Measurements from ENCODE around the gene OST4.

Gene OST4

DNA sequence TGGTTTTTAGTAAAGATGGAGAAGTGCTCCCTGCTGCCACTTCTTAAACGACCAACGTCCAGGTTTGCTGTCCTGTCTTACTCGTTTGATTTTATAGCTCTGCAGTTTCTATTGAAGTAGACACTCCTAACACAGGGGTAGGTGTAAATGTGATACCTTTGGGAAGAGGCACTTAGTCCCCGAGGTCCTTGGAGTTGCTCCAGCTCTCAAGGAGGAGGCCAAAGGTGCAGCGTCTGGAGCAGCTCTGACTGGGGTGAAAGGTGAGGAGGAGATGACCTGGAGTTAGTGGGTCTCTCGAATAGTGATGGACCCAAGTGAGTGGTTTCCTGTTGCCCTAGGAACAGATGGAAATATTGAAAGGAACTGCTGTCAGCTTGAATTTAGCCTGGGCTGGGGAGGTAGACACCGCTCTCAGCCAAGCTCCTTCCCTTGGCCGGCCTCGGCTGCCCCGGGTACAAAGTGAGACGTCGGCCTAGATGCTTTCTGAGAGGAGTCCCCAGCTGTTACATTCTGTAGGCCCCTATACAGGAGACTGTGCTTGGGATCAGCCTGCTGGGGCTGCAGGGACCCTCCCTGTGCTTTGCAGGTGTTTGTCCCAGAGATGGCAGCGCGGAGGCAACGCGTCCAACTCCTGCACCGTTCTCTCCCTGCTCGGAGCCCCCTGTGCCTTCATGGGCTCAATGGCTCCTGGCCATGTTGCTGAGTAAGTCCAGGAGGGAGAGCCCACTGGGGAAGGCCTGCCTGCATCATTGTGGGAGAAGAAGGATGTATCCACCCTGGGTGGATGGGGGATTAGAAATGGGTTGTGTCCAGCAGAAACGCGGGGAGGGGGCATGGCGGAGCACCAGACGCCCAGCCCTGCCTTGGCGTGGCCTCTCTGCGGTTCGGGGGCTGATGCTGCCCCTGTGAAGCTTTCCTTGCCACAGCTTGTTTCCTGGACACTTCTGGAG, 20.6 kb upstream of the OST4 start:
- no peak for TF ChIP-seq CTCF (IDR thresholded peaks at IDR 0.05; ENCODE audit: low read depth, low read length, missing control alignments)
- no peak for DNase-seq (ENCODE audit: low read depth)
- no peak overlapping the region for H3K4me3 ChIP-seq (ENCODE audit: low read depth, low read length)

GRCh38 chr2:27089111-27089954, 17.9 kb upstream of the OST4 start:
- TF ChIP-seq CTCF (IDR thresholded peaks at IDR 0.05; ENCODE audit: low read depth, low read length, missing control alignments), result no peak
- DNase-seq (ENCODE audit: low read depth), result no peak
- no peak overlapping the region for H3K4me3 ChIP-seq (ENCODE audit: low read depth, low read length)

DNA sequence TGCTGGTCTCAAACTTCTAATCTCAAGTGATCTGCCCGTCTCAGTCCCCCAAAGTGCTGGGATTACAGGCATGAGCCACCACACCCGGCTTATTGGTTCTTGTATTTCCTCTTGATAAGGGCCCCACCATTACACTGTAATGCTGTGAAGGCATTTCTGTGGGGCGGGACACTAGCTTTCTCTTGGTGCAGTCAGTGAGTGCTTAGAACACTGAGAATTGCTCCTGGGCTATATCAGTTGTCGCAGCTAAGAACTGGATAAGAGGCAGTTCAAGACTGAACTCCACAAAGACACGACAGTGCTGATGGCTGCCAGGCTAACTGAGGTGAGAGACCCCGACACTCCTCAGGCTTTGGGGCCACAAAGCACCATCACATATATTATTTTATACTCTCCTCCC, 17.2 kb upstream of the OST4 start:
- no peak for TF ChIP-seq CTCF (IDR thresholded peaks at IDR 0.05; ENCODE audit: low read depth, low read length, missing control alignments)
- no peak overlapping the region for H3K4me3 ChIP-seq (ENCODE audit: low read depth, low read length)
- no peak for DNase-seq (ENCODE audit: low read depth)

DNA sequence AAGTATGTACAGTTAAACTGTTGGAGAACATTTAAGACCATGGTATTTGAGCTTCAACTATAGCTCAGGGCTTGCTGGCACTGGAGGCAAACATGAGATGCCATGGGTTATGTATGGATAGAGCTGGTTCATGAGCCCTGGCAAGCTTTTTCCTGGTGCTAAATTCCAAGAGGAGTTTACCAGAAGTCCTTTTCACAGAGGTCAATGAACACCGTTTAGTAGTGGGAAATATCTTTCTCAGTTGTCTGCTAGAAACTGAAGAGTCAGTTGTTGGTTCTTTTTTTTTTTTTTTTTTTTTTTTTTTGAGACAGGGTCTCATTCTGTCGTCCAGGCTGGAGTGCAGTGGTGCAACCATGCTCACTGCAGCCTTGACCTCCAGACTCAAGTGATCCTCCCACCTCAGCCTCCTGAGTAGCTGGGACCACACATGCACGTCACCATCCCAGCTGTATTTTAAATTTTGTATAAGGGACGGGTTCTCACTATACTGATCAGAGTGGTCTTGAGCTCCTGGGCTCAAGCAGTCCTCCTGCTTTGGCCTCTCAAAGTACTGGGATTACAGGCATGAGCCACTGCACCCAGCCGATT, 16.5 kb upstream of the OST4 start:
- no peak overlapping the region for H3K4me3 ChIP-seq (ENCODE audit: low read depth, low read length)

GRCh38 chr2:27086724-27087593, 15.5 kb upstream of the OST4 start, which contains the start of gene KHK:
Gene KHK (plus strand): TSS chr2:27086772. CDS start chr2:27087260, 488 bp downstream.
- H3K4me3 ChIP-seq (ENCODE audit: low read depth, low read length), result peak within 1 kb of the TSS; percentile 60
- no peak for DNase-seq (ENCODE audit: low read depth)
- TF ChIP-seq CTCF (IDR thresholded peaks at IDR 0.05; ENCODE audit: low read depth, low read length, missing control alignments), result no peak

More for the DNA sequence above, 16.5 kb upstream of the OST4 start:
- no peak for TF ChIP-seq CTCF (IDR thresholded peaks at IDR 0.05; ENCODE audit: low read depth, low read length, missing control alignments)
- DNase-seq (ENCODE audit: low read depth), result no peak
